ENCODE results near the gene TRAK1. TPM values are rescaled to one million over a fixed set of nuclear protein-coding genes. Genes with fewer than 3 reads are reported as not detected.

Gene TRAK1
- total RNA-seq, 1 donor from 2014 or later: 50.7 TPM

- no peak for TF ChIP-seq CTCF (IDR thresholded peaks at IDR 0.05; ENCODE audit: unreplicated experiment)
- no peaks in the 10 kb centered on the region for H3K36me3 Mint-ChIP-seq
- H3K27me3 Mint-ChIP-seq (ENCODE audit: low read depth): no peaks in the 10 kb centered on the region
- H3K4me1 Mint-ChIP-seq: peaks cover 21% of the 10 kb centered on the region
- H3K4me3 Mint-ChIP-seq: no peak overlapping the region
- no peak for DNase-seq (ENCODE audit: low spot score in 2 of 2, unreplicated experiment in 2 of 2)
- no peak overlapping the region for H3K27ac Mint-ChIP-seq
- no peaks in the 10 kb centered on the region for H3K9me3 Mint-ChIP-seq
Measured at GRCh38 chr3:42177068-42177800, 86.1 kb downstream of the TRAK1 start.

- H3K36me3 Mint-ChIP-seq: no peaks in the 10 kb centered on the region
- H3K4me3 Mint-ChIP-seq: no peak overlapping the region
- no peak for DNase-seq (ENCODE audit: low spot score in 2 of 2, unreplicated experiment in 2 of 2)
- H3K4me1 Mint-ChIP-seq: peaks cover 21% of the 10 kb centered on the region
- no peak for TF ChIP-seq CTCF (IDR thresholded peaks at IDR 0.05; ENCODE audit: unreplicated experiment)
- no peaks in the 10 kb centered on the region for H3K27me3 Mint-ChIP-seq (ENCODE audit: low read depth)
- no peaks in the 10 kb centered on the region for H3K9me3 Mint-ChIP-seq
- H3K27ac Mint-ChIP-seq: no peak overlapping the region
Measured at GRCh38 chr3:42177801-42178150, 86.6 kb downstream of the TRAK1 start.

- Mint-ChIP-seq H3K27ac (peak overlapping the region; percentile 94), H3K4me1 (peaks cover 29% of the 10 kb centered on the region), H3K4me3 (no peak overlapping the region), H3K36me3 (no peaks in the 10 kb centered on the region), H3K27me3 (ENCODE audit: low read depth) (no peaks in the 10 kb centered on the region), H3K9me3 (no peaks in the 10 kb centered on the region)
- DNase-seq (ENCODE audit: low spot score in 2 of 2, unreplicated experiment in 2 of 2): peak in 1 of 2 experiments; percentile 44
- no peak for TF ChIP-seq CTCF (IDR thresholded peaks at IDR 0.05; ENCODE audit: unreplicated experiment)
Measured at GRCh38 chr3:42179110-42179725, 88.1 kb downstream of the TRAK1 start.

GRCh38 chr3:42180901-42181300 lies 89.7 kb downstream of the TRAK1 start:
- H3K27ac Mint-ChIP-seq: peak overlapping the region; percentile 72
- H3K36me3 Mint-ChIP-seq: peaks cover 9% of the 10 kb centered on the region
- H3K27me3 Mint-ChIP-seq (ENCODE audit: low read depth): no peaks in the 10 kb centered on the region
- no peak for DNase-seq (ENCODE audit: low spot score in 2 of 2, unreplicated experiment in 2 of 2)
- peaks cover 28% of the 10 kb centered on the region for H3K4me1 Mint-ChIP-seq
- TF ChIP-seq CTCF (IDR thresholded peaks at IDR 0.05; ENCODE audit: unreplicated experiment): no peak
- H3K4me3 Mint-ChIP-seq: no peak overlapping the region
- no peaks in the 10 kb centered on the region for H3K9me3 Mint-ChIP-seq

- Mint-ChIP-seq H3K4me1 (peaks cover 28% of the 10 kb centered on the region), H3K36me3 (peaks cover 9% of the 10 kb centered on the region), H3K27me3 (ENCODE audit: low read depth) (no peaks in the 10 kb centered on the region), H3K9me3 (no peaks in the 10 kb centered on the region), H3K27ac (no peak overlapping the region), H3K4me3 (no peak overlapping the region)
- TF ChIP-seq CTCF (IDR thresholded peaks at IDR 0.05; ENCODE audit: unreplicated experiment): no peak
- DNase-seq (ENCODE audit: low spot score in 2 of 2, unreplicated experiment in 2 of 2): no peak
Measured at GRCh38 chr3:42182555-42182954, 91.4 kb downstream of the TRAK1 start.

Measured in mesothelial cell of epicardium (in vitro differentiated cells).